Activated naive CD8-positive, alpha-beta T cell treated with anti-CD3 and anti-CD28 coated beads, Interleukin-2, amount 50 U/mL, for 24 hours (primary cell): ENCODE results near the gene SPANXD.
"Not testable (repeated sequence)": the region's sequence is repeated elsewhere in the genome, so short reads cannot be mapped to it uniquely, and the experiment has no call there.

ENCODE experiments used
- ATAC-seq: fragments of 150-1000 bp; cut with Tn5 transposase; one replicate; pipeline ENCODE4 v1.10.0; 2021
- DNase-seq: peaks from one replicate; pipeline ENCODE4 v3.0.0; 2021
- H3K27ac Mint-ChIP-seq: one replicate; pipeline ENCODE4 v1.8.0; 2021; ENCODE audit warnings: mild to moderate bottlenecking, mixed read lengths
- H3K27me3 Mint-ChIP-seq: one replicate; pipeline ENCODE4 v1.8.0; 2021; ENCODE audit warnings: mixed read lengths
- H3K36me3 Mint-ChIP-seq: one replicate; pipeline ENCODE4 v1.8.0; 2021; ENCODE audit warnings: low read depth, mixed read lengths
- H3K4me1 Mint-ChIP-seq: one replicate; pipeline ENCODE4 v1.8.0; 2021; ENCODE audit warnings: mixed read lengths
- H3K4me3 Mint-ChIP-seq: one replicate; pipeline ENCODE4 v1.8.0; 2021; ENCODE audit warnings: mild to moderate bottlenecking, moderate library complexity, mixed read lengths
- H3K9me3 Mint-ChIP-seq: one replicate; pipeline ENCODE4 v1.8.0; 2021; ENCODE audit warnings: mixed read lengths

Gene SPANXD

GRCh38 chrX:141698639-141699038 is at the start of gene SPANXD:
SPANXD (minus strand) TSS chrX:141698739; CDS start chrX:141698405, 334 bp downstream.
- H3K27me3 Mint-ChIP-seq, DNase-seq, H3K36me3 Mint-ChIP-seq, H3K27ac Mint-ChIP-seq, H3K4me1 Mint-ChIP-seq, H3K4me3 Mint-ChIP-seq, ATAC-seq, H3K9me3 Mint-ChIP-seq: not testable (repeated sequence)

GRCh38 chrX:141742666-141743065 is 44.1 kb upstream of the SPANXD start:
- no peaks in the 10 kb centered on the region for H3K4me1 Mint-ChIP-seq
- no peak overlapping the region for H3K27ac Mint-ChIP-seq
- H3K36me3 Mint-ChIP-seq, result no peaks in the 10 kb centered on the region
- no peaks in the 10 kb centered on the region for H3K9me3 Mint-ChIP-seq
- ATAC-seq (no peak), DNase-seq (no peak)
- H3K4me3 Mint-ChIP-seq, result no peak overlapping the region
- no peaks in the 10 kb centered on the region for H3K27me3 Mint-ChIP-seq

GRCh38 chrX:141736656-141737055 is 38.1 kb upstream of the SPANXD start:
- DNase-seq, result no peak
- no peak overlapping the region for H3K27ac Mint-ChIP-seq
- H3K36me3 Mint-ChIP-seq, result no peaks in the 10 kb centered on the region
- no peaks in the 10 kb centered on the region for H3K27me3 Mint-ChIP-seq
- H3K9me3 Mint-ChIP-seq, result peaks cover 3% of the 10 kb centered on the region
- no peak overlapping the region for H3K4me3 Mint-ChIP-seq
- ATAC-seq, result no peak
- H3K4me1 Mint-ChIP-seq, result no peaks in the 10 kb centered on the region

GRCh38 chrX:141733371-141733770 is 34.8 kb upstream of the SPANXD start:
- DNase-seq (no peak), ATAC-seq (no peak)
- H3K4me1 Mint-ChIP-seq, result no peaks in the 10 kb centered on the region
- H3K36me3 Mint-ChIP-seq, result no peaks in the 10 kb centered on the region
- H3K27me3 Mint-ChIP-seq, result no peaks in the 10 kb centered on the region
- no peak overlapping the region for H3K27ac Mint-ChIP-seq
- peaks cover 3% of the 10 kb centered on the region for H3K9me3 Mint-ChIP-seq
- H3K4me3 Mint-ChIP-seq, result no peak overlapping the region

GRCh38 chrX:141732031-141732430 is 33.5 kb upstream of the SPANXD start:
- H3K27ac Mint-ChIP-seq, result no peak overlapping the region
- no peaks in the 10 kb centered on the region for H3K4me1 Mint-ChIP-seq
- peaks cover 3% of the 10 kb centered on the region for H3K9me3 Mint-ChIP-seq
- H3K4me3 Mint-ChIP-seq, result no peak overlapping the region
- ATAC-seq (no peak), DNase-seq (no peak)
- no peaks in the 10 kb centered on the region for H3K27me3 Mint-ChIP-seq
- no peaks in the 10 kb centered on the region for H3K36me3 Mint-ChIP-seq

GRCh38 chrX:141724186-141724585 is 25.6 kb upstream of the SPANXD start:
- Mint-ChIP-seq H3K9me3 (no peaks in the 10 kb centered on the region), H3K4me3 (no peak overlapping the region), H3K27me3 (no peaks in the 10 kb centered on the region), H3K36me3 (no peaks in the 10 kb centered on the region), H3K4me1 (no peaks in the 10 kb centered on the region), H3K27ac (no peak overlapping the region)
- DNase-seq, result no peak
- no peak for ATAC-seq

GRCh38 chrX:141714680-141715079 is 16.1 kb upstream of the SPANXD start:
- H3K4me1 Mint-ChIP-seq, result no peaks in the 10 kb centered on the region
- no peak for ATAC-seq

GRCh38 chrX:141701072-141701471 is 2.5 kb upstream of the SPANXD start:
- Mint-ChIP-seq H3K4me3 (no peak overlapping the region), H3K27ac (no peak overlapping the region), H3K4me1 (no peaks in the 10 kb centered on the region), H3K9me3 (peaks cover 8% of the 10 kb centered on the region), H3K36me3 (no peaks in the 10 kb centered on the region), H3K27me3 (no peaks in the 10 kb centered on the region)
- ATAC-seq (no peak), DNase-seq (no peak)

More at GRCh38 chrX:141714680-141715079, 16.1 kb upstream of the SPANXD start:
- Mint-ChIP-seq H3K9me3 (peaks cover 4% of the 10 kb centered on the region), H3K36me3 (no peaks in the 10 kb centered on the region), H3K27me3 (no peaks in the 10 kb centered on the region), H3K27ac (no peak overlapping the region), H3K4me3 (no peak overlapping the region)
- no peak for DNase-seq

GRCh38 chrX:141673946-141674345 is 24.6 kb downstream of the SPANXD start:
- no peak overlapping the region for H3K27ac Mint-ChIP-seq
- no peaks in the 10 kb centered on the region for H3K36me3 Mint-ChIP-seq
- H3K9me3 Mint-ChIP-seq, result peaks cover 3% of the 10 kb centered on the region
- no peak overlapping the region for H3K4me3 Mint-ChIP-seq
- no peaks in the 10 kb centered on the region for H3K4me1 Mint-ChIP-seq
- DNase-seq (no peak), ATAC-seq (no peak)
- no peaks in the 10 kb centered on the region for H3K27me3 Mint-ChIP-seq

GRCh38 chrX:141669689-141670088 is 28.9 kb downstream of the SPANXD start:
- Mint-ChIP-seq H3K4me3 (no peak overlapping the region), H3K9me3 (peaks cover 3% of the 10 kb centered on the region), H3K4me1 (no peaks in the 10 kb centered on the region), H3K36me3 (no peaks in the 10 kb centered on the region), H3K27me3 (no peaks in the 10 kb centered on the region), H3K27ac (no peak overlapping the region)
- DNase-seq (no peak), ATAC-seq (no peak)

- Mint-ChIP-seq H3K36me3 (no peaks in the 10 kb centered on the region), H3K4me1 (no peaks in the 10 kb centered on the region), H3K4me3 (no peak overlapping the region), H3K27ac (no peak overlapping the region), H3K9me3 (peaks cover 3% of the 10 kb centered on the region), H3K27me3 (no peaks in the 10 kb centered on the region)
- DNase-seq (no peak), ATAC-seq (no peak)
These were observed 30.2 kb downstream of the SPANXD start for GRCh38 chrX:141668371-141668770.

- no peak for ATAC-seq
- no peak for DNase-seq
- no peak overlapping the region for H3K27ac Mint-ChIP-seq
- no peaks in the 10 kb centered on the region for H3K36me3 Mint-ChIP-seq
- H3K27me3 Mint-ChIP-seq, result no peaks in the 10 kb centered on the region
- H3K4me1 Mint-ChIP-seq, result no peaks in the 10 kb centered on the region
- no peaks in the 10 kb centered on the region for H3K9me3 Mint-ChIP-seq
- no peak overlapping the region for H3K4me3 Mint-ChIP-seq
These were observed 35.8 kb downstream of the SPANXD start for GRCh38 chrX:141662781-141663180.

- Mint-ChIP-seq H3K27me3 (no peaks in the 10 kb centered on the region), H3K27ac (no peak overlapping the region), H3K9me3 (no peaks in the 10 kb centered on the region), H3K36me3 (no peaks in the 10 kb centered on the region), H3K4me3 (no peak overlapping the region), H3K4me1 (no peaks in the 10 kb centered on the region)
- no peak for ATAC-seq
- no peak for DNase-seq
These were observed 46.3 kb downstream of the SPANXD start for GRCh38 chrX:141652286-141652685.
